Kidney (tissue), 14 donors: ENCODE measurements around the gene C1orf56. TPM values are rescaled to one million over a fixed set of nuclear protein-coding genes. Genes with fewer than 3 reads are reported as not detected.

Source experiments
- DNase-seq, 5 donors: peaks; one replicate each; pipeline ENCODE4 v3.0.0-alpha.2; 2013 to 2020
- FAIRE-seq: peaks from 2 replicates; lab custom pipeline; 2012; peaks lifted over from hg19 to GRCh38; lab: Jason Lieb, UNC
- H3K27ac ChIP-seq, 2 donors: one replicate each; pipeline ENCODE4 v1.7.0; 2013; ENCODE audit warnings: low read depth in 2 of 2, low read length in 2 of 2, inconsistent platforms in 1 of 2
- H3K27me3 ChIP-seq: one replicate; pipeline ENCODE4 v1.7.1; 2013; ENCODE audit warnings: low read length, inconsistent platforms; ENCODE audit not compliant: control insufficient read depth, insufficient read depth
- H3K36me3 ChIP-seq, 3 donors: one replicate each; pipeline versions ENCODE4 v1.7.0 to v1.7.1; 2013; ENCODE audit warnings: low read length in 3 of 3, control low read depth in 1 of 3, inconsistent platforms in 1 of 3; ENCODE audit not compliant: insufficient read depth in 3 of 3, control insufficient read depth in 2 of 3
- H3K4me1 ChIP-seq, 3 donors: one replicate each; pipeline versions ENCODE4 v1.7.0 to v1.7.1; 2013; ENCODE audit warnings: low read length in 3 of 3, inconsistent platforms in 1 of 3, low read depth in 1 of 3; ENCODE audit not compliant: control insufficient read depth in 2 of 3, insufficient read depth in 2 of 3
- H3K4me3 ChIP-seq, 3 donors: one replicate each; pipeline versions ENCODE4 v1.7.0 to v1.8.1; 2013; ENCODE audit warnings: low read length in 3 of 3, control low read depth in 1 of 3, inconsistent platforms in 1 of 3
- H3K9ac ChIP-seq, 3 donors: one replicate each; pipeline versions ENCODE4 v1.7.0 to v1.7.1; 2013; ENCODE audit warnings: low read length in 3 of 3, control low read depth in 1 of 3, inconsistent platforms in 1 of 3
- H3K9me3 ChIP-seq, 3 donors: one replicate each; pipeline versions ENCODE4 v1.7.0 to v1.7.1; 2013; ENCODE audit warnings: low read length in 3 of 3, control low read depth in 1 of 3, inconsistent platforms in 1 of 3; ENCODE audit not compliant: control insufficient read depth in 2 of 3, insufficient read depth in 1 of 3
- CTCF ChIP-seq: IDR thresholded peaks from 3 replicates; pipeline ENCODE4 v1.5.1; 2012; ENCODE audit warnings: mild to moderate bottlenecking, moderate library complexity, borderline replicate concordance; ENCODE audit not compliant: insufficient read depth; ENCODE audit errors: extremely low read depth
- intact Hi-C: fragments of 100-400 bp; cut with DNase I; formaldehyde crosslinking; loops from one replicate; pipeline ENCODE4 v1.11.1; 2022
- polyA plus RNA-seq: library from polyadenylated mRNA; stranded (reverse); fragments of 350-450 nt; fragmentation: Illumina TruSeq; extraction: RNeasy Lipid Tissue Mini Kit (QIAGEN cat#74804); gene quantifications from one replicate; pipeline ENCODE4 v1.2.3, GENCODE V29; 2014; ENCODE audit warnings: low read depth, low replicate concordance; ENCODE audit not compliant: insufficient read depth
- total RNA-seq: library from RNA; stranded (reverse); fragmentation: NEBNext Ultra II Directional; extraction: Animal tissue kit (Norgen Biotek cat#: 25700); gene quantifications from one replicate; pipeline ENCODE4 v1.2.1, GENCODE V29; 2021
- donor health status: control.
- donor health status: control.
- donor health status: control.
- donor health status: control.
- donor health status: control.
- donor health status: DM: yes; HTN: yes; CAD: no.
- donor health status: Normal renal cell carcinoma (clear cell type).

C1orf56 gene
- total and polyA plus RNA-seq, 2 donors from 2014 or later, result 6.2 to 12.8 TPM

DNA sequence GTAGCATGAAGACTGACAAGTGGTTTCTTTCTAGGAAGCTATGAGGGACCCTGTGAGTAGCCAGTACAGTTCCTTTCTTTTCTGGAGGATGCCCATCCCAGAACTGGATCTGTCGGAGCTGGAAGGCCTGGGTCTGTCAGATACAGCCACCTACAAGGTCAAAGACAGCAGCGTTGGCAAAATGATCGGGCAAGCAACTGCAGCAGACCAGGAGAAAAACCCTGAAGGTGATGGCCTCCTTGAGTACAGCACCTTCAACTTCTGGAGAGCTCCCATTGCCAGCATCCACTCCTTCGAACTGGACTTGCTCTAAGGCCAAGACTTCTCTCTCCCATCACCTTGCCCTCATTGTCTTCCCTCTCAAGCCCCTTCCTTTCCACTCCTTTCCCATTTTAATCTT, 19.6 kb downstream of the C1orf56 start:
- no peak for TF ChIP-seq CTCF
- DNase-seq (no peak), FAIRE-seq (no peak)
- H3K27me3 ChIP-seq, result no peaks in the 10 kb centered on the region
- no peak overlapping the region for H3K9ac ChIP-seq
- H3K27ac ChIP-seq, result no peak overlapping the region
- intact Hi-C loops, result no loop called here
- H3K4me1 ChIP-seq, result no peaks in the 10 kb centered on the region
- H3K4me3 ChIP-seq, result no peak overlapping the region
- no peaks in the 10 kb centered on the region for H3K36me3 ChIP-seq
- no peaks in the 10 kb centered on the region for H3K9me3 ChIP-seq

- no peak for TF ChIP-seq CTCF
- Histone ChIP-seq H3K27ac (no peak overlapping the region), H3K4me3 (no peak overlapping the region), H3K9me3 (no peaks in the 10 kb centered on the region), H3K36me3 (no peaks in the 10 kb centered on the region), H3K27me3 (no peaks in the 10 kb centered on the region), H3K4me1 (no peaks in the 10 kb centered on the region), H3K9ac (no peak overlapping the region)
- FAIRE-seq (no peak), DNase-seq (no peak)
- intact Hi-C loops, result no loop called here
Measured at GRCh38 chr1:151069103-151069486, 21.5 kb downstream of the C1orf56 start.

- intact Hi-C loops, result no loop called here
Measured at GRCh38 chr1:151070474-151071276, 23.1 kb downstream of the C1orf56 start, which contains the start of gene GABPB2. Gene GABPB2, plus strand, starts transcription at chr1:151070761. Its CDS starts 17,429 bp downstream, at chr1:151088190.

More at GRCh38 chr1:151070474-151071276, 23.1 kb downstream of the C1orf56 start, which contains the start of gene GABPB2:
- Histone ChIP-seq H3K4me3 (peak within 1 kb of the TSS; percentile 74 to 99 (median 91)), H3K27ac (peak within 1 kb of the TSS; percentile 100), H3K4me1 (no peaks in the 10 kb centered on the region), H3K27me3 (no peaks in the 10 kb centered on the region), H3K9me3 (no peaks in the 10 kb centered on the region), H3K36me3 (no peaks in the 10 kb centered on the region), H3K9ac (peak within 1 kb of the TSS; percentile 55 to 99 (median 94))
- DNase-seq (peak; percentile 93 to 97 (median 96)), FAIRE-seq (no peak)
- peak; percentile 86 for TF ChIP-seq CTCF
